ENCODE data around the gene STIP1. TPM values are rescaled to one million over a fixed set of nuclear protein-coding genes. Genes with fewer than 3 reads are reported as not detected.

The STIP1 gene
- total RNA-seq, 1 experiment from 2014 or later = 297 TPM

DNA sequence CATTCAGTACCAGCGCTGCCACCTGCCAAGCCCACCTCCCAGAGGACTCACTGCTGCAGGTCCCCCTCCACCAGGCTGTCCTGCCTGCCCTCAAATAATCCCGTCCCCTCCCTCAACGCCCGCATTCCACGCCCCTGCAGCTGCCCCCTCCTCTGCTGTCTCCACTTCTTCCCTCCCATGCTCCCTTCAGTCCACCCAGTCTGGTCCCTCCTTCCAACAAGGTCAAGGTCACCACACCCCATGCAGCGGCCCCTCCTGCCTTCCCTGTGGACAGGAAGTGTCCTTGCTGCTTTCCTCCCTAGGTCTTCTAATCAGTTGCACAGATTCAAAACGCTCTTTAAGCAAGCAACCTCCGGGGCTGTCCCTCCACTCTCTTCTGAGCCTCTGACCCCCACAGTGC, 32.2 kb upstream of the STIP1 start:
- Mint-ChIP-seq H3K4me1 (ENCODE audit: low read depth, unreplicated experiment) (peaks cover 14% of the 10 kb centered on the region), H3K27me3 (ENCODE audit: insufficient read depth, unreplicated experiment) (no peaks in the 10 kb centered on the region), H3K27ac (ENCODE audit: unreplicated experiment) (no peak overlapping the region), H3K9me3 (ENCODE audit: unreplicated experiment) (no peaks in the 10 kb centered on the region), H3K36me3 (ENCODE audit: insufficient read depth, unreplicated experiment) (peaks cover 17% of the 10 kb centered on the region), H3K4me3 (ENCODE audit: unreplicated experiment) (no peak overlapping the region)
- no peaks in the 10 kb centered on the region for H3K36me3 ChIP-seq (ENCODE audit: control insufficient read depth, insufficient read depth, low read length)
- no TSS peak for BruUV-seq (replicated peaks)
- H3K4me3 ChIP-seq (ENCODE audit: low read depth, low read length) = no peak overlapping the region
- intact Hi-C loops (cut with micrococcal nuclease; ENCODE audit: unreplicated experiment) = loop anchor here (1.0 kb wide), 1 partner anchor 114 kb away; no protein-coding TSS in a partner anchor
- no peaks in the 10 kb centered on the region for H3K27me3 ChIP-seq (replicated peaks; ENCODE audit: control insufficient read depth, insufficient read depth, low read length)
- ChIA-PET POLR2A (no interaction called here), CTCF (no interaction called here)
- TF ChIP-seq, protein P1, sequence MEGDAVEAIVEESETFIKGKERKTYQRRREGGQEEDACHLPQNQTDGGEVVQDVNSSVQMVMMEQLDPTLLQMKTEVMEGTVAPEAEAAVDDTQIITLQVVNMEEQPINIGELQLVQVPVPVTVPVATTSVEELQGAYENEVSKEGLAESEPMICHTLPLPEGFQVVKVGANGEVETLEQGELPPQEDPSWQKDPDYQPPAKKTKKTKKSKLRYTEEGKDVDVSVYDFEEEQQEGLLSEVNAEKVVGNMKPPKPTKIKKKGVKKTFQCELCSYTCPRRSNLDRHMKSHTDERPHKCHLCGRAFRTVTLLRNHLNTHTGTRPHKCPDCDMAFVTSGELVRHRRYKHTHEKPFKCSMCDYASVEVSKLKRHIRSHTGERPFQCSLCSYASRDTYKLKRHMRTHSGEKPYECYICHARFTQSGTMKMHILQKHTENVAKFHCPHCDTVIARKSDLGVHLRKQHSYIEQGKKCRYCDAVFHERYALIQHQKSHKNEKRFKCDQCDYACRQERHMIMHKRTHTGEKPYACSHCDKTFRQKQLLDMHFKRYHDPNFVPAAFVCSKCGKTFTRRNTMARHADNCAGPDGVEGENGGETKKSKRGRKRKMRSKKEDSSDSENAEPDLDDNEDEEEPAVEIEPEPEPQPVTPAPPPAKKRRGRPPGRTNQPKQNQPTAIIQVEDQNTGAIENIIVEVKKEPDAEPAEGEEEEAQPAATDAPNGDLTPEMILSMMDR (IDR thresholded peaks at IDR 0.05; ENCODE audit: insufficient read depth in 1 of 2, low read depth in 1 of 2, low read length in 1 of 2, severe bottlenecking in 1 of 2, unreplicated experiment in 1 of 2) = no peak
- DNase-seq = no peak
- no peaks in the 10 kb centered on the region for H3K4me1 ChIP-seq
- H3K9me3 ChIP-seq = no peaks in the 10 kb centered on the region

DNA sequence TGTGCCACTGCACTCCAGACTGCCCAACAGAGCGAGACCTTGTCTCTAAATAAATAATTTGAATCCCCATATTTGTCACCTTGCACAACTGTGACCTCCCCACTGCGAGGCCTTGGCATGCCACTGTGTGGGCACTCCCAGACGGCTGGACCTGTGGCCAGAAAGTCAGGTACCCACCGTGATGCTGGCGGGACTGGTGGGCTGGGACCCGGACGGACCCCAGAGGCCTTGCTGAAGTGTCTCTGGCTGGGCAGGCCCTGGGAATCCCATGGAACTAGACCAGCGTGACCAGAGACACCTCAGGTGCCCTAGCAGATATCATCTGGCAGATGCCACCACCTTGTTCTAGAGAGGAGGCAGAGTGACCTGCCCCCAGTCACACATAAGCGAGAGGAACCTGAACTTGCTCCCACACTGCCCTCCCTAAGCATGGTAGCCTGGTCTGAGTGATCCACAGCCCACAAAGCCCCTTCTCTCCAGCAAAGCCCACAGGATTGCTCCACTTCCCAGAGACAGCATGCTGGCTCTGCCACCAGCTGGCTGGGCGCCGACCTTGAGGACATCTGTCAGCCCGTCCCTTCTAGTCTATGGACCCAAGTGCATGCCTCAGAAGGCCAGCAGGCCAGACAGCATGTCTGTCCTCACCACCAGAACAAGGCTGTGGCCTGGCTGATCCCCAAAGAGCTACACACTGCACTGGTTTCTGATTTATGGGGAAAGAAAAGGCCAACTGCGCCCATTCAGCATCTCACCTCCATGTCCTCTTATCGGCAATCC, 29.5 kb upstream of the STIP1 start:
- H3K9me3 Mint-ChIP-seq (ENCODE audit: unreplicated experiment) = no peaks in the 10 kb centered on the region
- intact Hi-C loops (cut with micrococcal nuclease; ENCODE audit: unreplicated experiment) = no loop called here
- H3K4me3 Mint-ChIP-seq (ENCODE audit: unreplicated experiment) = no peak overlapping the region
- TF ChIP-seq, protein P1 (IDR thresholded peaks at IDR 0.05; ENCODE audit: insufficient read depth in 1 of 2, low read depth in 1 of 2, low read length in 1 of 2, severe bottlenecking in 1 of 2, unreplicated experiment in 1 of 2) = no peak
- ChIA-PET POLR2A (no interaction called here), CTCF (no interaction called here)
- no peak overlapping the region for H3K27ac Mint-ChIP-seq (ENCODE audit: unreplicated experiment)
- H3K36me3 Mint-ChIP-seq (ENCODE audit: insufficient read depth, unreplicated experiment) = peaks cover 17% of the 10 kb centered on the region
- H3K4me3 ChIP-seq (ENCODE audit: low read depth, low read length) = no peak overlapping the region
- BruUV-seq (replicated peaks) = no TSS peak
- no peaks in the 10 kb centered on the region for H3K27me3 Mint-ChIP-seq (ENCODE audit: insufficient read depth, unreplicated experiment)
- no peaks in the 10 kb centered on the region for H3K36me3 ChIP-seq (ENCODE audit: control insufficient read depth, insufficient read depth, low read length)
- H3K9me3 ChIP-seq = no peaks in the 10 kb centered on the region
- no peaks in the 10 kb centered on the region for H3K27me3 ChIP-seq (replicated peaks; ENCODE audit: control insufficient read depth, insufficient read depth, low read length)
- no peak for DNase-seq
- peaks cover 14% of the 10 kb centered on the region for H3K4me1 Mint-ChIP-seq (ENCODE audit: low read depth, unreplicated experiment)
- no peaks in the 10 kb centered on the region for H3K4me1 ChIP-seq

DNA sequence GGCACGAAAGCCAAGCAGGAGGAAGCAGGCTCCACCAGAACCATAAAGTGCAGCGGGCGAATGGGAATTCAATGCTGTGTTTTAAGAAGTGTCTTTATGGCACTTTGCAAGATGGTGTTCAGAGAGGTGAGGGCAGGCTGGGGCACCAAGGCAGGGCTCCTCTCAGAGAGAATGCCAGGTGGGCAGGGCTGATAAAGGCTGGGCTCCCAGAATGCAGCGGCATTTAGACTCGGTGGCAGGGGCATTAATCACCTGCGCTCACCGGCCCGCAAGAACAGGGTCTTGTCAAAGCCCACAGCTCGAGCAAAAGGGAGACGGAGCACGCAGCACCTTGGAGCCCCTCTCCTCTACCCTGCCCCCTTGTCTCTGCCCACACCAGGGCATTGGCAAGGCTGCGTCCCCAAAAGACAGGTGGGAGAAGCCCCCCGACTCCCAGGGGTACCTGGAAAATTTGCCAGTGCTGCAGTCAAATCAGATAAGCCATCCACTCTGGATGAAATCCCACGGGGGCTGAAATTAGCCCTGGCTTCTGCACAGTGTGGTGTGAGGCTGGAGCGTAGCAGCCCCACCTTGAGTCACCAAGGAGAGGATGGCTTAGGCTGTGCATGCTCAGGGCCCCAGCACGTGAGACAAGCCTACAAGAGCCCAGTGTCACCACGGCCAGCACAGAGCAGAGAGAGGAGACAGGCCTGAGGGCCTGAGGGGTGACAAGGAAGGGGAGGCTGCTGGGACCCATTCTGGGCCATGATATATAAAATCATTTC, 28.2 kb upstream of the STIP1 start:
- intact Hi-C loops (cut with micrococcal nuclease; ENCODE audit: unreplicated experiment) = no loop called here

More for the DNA sequence above, 28.2 kb upstream of the STIP1 start:
- Mint-ChIP-seq H3K4me3 (ENCODE audit: unreplicated experiment) (no peak overlapping the region), H3K27ac (ENCODE audit: unreplicated experiment) (no peak overlapping the region), H3K4me1 (ENCODE audit: low read depth, unreplicated experiment) (peaks cover 14% of the 10 kb centered on the region), H3K36me3 (ENCODE audit: insufficient read depth, unreplicated experiment) (peaks cover 10% of the 10 kb centered on the region), H3K9me3 (ENCODE audit: unreplicated experiment) (no peaks in the 10 kb centered on the region), H3K27me3 (ENCODE audit: insufficient read depth, unreplicated experiment) (no peaks in the 10 kb centered on the region)
- Histone ChIP-seq H3K4me1 (no peaks in the 10 kb centered on the region), H3K9me3 (no peaks in the 10 kb centered on the region), H3K36me3 (ENCODE audit: control insufficient read depth, insufficient read depth, low read length) (no peaks in the 10 kb centered on the region), H3K27me3 (replicated peaks; ENCODE audit: control insufficient read depth, insufficient read depth, low read length) (no peaks in the 10 kb centered on the region), H3K4me3 (ENCODE audit: low read depth, low read length) (no peak overlapping the region)
- TF ChIP-seq, protein P1 (IDR thresholded peaks at IDR 0.05; ENCODE audit: insufficient read depth in 1 of 2, low read depth in 1 of 2, low read length in 1 of 2, severe bottlenecking in 1 of 2, unreplicated experiment in 1 of 2) = no peak
- ChIA-PET CTCF (no interaction called here), POLR2A (interaction anchor here (0.7 kb wide), 1 partner anchor 51 kb away, joined by 3 read pairs; no protein-coding TSS in a partner anchor)
- BruUV-seq (replicated peaks) = no TSS peak
- no peak for DNase-seq

Measured in Caco-2 (cell line).